HG03025 (cell line): ENCODE measurements around the gene LIF.

Source experiments
- ATAC-seq: cut with Tn5 transposase; IDR thresholded peaks from one replicate; pipeline ENCODE4 v1.9.1; 2021; ENCODE audit warnings: mild to moderate bottlenecking, moderate library complexity; ENCODE audit not compliant: unreplicated experiment, low FRiP score

The LIF gene

DNA sequence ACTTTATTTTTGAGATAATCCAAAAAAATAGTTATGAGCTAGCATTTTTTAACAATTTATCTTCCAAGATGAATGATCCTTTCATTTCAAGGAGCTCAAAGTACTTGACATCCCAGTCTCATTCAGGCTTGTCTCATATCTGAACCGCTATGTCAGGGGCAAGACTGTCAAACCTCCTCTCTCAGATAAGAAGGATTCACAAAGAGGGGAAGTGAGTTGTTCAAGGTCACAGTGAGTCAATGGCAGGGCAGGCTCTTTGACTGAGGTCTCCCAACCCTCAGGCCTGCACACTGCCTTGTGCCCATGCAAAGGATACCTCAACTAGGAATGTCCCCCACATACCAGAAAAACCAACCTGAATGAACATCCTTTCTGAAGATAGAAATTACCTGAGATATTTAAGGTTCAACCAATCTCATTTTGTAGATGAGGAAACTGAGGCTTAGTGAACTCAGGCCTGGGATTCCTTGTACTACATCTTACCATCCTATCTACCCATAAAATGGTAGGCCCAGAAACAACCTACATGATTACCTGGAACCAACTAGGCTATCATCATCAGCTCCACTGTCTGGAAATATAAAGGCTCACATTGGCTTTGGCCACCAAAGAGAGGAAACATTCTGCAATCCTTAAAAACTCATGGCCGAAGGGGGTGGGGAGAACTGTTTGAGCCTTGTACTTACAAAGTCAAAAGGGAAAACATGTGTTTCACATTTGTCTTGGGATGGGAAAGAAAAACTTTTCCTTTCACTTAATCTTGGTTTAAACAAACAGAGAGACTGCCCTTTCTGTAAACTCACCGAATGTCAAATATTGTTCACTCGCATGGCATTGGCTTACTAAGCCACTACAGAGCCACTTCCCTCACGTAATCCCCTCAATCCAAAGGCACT lies 51.1 kb downstream of the LIF start:
- ATAC-seq, result no peak

- no peak for ATAC-seq
Observed at GRCh38 chr22:30193031-30193775, 53.4 kb downstream of the LIF start.

DNA sequence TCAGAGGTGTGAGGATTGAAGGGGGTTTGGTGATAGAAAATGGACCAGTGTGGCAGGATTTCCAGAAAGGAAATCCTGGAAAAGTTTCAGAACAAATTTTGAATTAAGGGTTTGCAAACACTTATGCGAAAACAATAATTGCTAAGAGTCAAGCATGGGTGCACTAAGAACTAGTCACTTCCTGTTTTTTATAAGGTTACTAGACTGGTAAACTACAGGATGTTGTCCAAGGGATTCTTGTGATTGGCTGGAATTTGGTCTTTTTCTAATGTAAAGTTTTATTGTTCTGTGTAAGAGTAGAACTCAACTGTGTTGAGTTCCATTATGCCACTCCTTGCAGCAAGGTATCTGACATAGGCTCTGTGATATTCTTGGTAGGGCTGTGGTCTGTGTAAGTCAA lies 54.1 kb downstream of the LIF start:
- ATAC-seq, result no peak

DNA sequence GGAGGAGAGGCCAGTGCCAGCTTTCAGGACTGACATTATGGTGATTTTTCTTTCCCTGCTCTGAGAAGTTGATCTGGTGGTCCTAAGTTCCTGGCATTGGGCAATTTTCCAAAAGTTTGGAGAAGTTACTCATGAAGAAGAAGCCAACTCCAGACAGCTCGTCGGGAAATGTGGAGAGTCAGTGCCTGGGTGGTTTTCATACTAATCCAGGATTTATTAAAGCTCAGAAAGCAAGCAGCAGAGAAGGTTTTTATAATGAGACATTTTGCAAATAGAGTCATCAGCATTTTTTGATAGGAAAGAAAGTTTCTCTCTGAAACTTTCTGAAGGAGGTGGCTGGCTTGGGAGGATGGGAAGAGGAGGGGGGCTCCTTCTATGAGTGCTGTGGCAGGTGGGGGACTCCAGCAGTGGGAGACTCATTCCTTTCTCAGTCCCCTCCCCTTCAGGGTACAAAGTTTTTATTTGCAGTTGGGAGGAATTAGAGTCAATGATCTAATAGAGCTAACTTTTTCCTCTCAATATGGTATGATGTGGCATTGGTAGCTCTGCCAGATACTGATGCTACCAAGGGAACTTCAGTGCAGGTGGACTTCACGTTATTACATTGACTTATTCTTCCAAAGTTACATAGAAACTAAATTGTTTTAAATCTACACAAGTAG lies 55.4 kb downstream of the LIF start:
- no peak for ATAC-seq

- no peak for ATAC-seq
Observed at GRCh38 chr22:30190574-30190973, 56.0 kb downstream of the LIF start.
